HG03432 (cell line): ENCODE measurements around the gene PTPRN2.
"Not testable (repeated sequence)": the region's sequence is repeated elsewhere in the genome, so short reads cannot be mapped to it uniquely, and the experiment has no call there.

Experiments used
- ATAC-seq: cut with Tn5 transposase; IDR thresholded peaks from one replicate; pipeline ENCODE4 v1.9.1; 2021; ENCODE audit warnings: mild to moderate bottlenecking, moderate library complexity; ENCODE audit not compliant: unreplicated experiment

PTPRN2 gene

DNA sequence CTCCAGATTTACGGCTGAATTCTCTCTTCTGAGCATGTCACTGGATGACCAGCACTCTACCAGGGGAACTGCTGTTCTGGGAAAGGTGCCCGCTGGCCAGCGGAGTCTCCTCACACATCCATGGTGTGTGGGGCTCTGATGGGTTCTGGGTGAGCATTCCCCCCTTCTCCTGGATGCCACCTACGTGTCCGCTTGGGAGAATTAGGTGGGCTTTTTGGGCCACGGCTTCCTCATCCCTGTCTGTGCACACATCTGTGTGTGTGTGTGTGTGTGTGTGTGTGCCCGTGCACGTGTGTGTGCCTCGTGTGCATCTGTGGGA lies 1087.8 kb downstream of the PTPRN2 start:
- ATAC-seq: no peak

- no peak for ATAC-seq
Observed at GRCh38 chr7:157499121-157499834, 1088.3 kb downstream of the PTPRN2 start.

DNA sequence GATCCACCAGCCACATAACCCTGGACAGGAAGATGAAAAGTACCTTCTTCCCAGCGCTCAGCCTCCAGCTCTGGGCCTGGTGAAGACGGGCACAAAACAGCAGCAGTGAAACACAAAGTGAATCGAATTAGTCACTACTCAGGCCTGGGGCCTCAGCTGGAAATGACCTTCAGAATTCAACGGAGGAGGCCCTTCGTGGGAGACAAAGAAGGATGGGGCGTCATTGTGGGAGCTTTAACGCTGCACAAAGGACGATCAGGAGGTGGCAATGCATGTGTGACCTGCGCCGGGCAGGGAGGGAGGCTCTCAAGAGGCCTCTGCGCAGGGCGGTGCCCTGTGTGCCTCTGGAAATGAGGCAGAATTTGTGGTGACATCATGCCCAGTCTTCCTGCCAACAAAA lies 1089.0 kb downstream of the PTPRN2 start:
- ATAC-seq: no peak

- ATAC-seq: no peak
Observed at GRCh38 chr7:157497744-157498651, 1089.6 kb downstream of the PTPRN2 start.

DNA sequence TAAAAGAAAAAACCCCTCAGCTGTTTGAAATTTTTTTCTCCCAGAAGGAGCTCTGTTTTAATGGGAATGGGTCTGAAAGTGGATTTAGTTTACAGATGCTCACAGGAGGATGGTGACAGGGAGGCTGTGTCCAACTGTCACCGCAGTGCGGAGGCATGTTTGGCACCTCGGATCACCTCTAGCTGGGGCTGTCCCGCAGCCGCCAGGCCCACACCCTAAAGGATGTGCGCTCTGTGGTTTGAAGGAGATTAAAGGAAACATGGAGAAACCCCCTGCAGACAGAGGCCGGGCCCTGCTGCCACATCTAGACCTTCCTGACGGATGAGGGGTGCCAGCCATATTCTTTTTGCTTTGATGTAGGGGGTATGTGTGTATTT lies 1090.3 kb downstream of the PTPRN2 start:
- ATAC-seq: no peak

- no peak for ATAC-seq
Observed at GRCh38 chr7:157496416-157497275, 1091.0 kb downstream of the PTPRN2 start.

GRCh38 chr7:157495594-157495993 lies 1092.0 kb downstream of the PTPRN2 start:
- peak; percentile 71 for ATAC-seq

- ATAC-seq: peak; percentile 30
Observed at GRCh38 chr7:157495177-157495553, 1092.5 kb downstream of the PTPRN2 start.

DNA sequence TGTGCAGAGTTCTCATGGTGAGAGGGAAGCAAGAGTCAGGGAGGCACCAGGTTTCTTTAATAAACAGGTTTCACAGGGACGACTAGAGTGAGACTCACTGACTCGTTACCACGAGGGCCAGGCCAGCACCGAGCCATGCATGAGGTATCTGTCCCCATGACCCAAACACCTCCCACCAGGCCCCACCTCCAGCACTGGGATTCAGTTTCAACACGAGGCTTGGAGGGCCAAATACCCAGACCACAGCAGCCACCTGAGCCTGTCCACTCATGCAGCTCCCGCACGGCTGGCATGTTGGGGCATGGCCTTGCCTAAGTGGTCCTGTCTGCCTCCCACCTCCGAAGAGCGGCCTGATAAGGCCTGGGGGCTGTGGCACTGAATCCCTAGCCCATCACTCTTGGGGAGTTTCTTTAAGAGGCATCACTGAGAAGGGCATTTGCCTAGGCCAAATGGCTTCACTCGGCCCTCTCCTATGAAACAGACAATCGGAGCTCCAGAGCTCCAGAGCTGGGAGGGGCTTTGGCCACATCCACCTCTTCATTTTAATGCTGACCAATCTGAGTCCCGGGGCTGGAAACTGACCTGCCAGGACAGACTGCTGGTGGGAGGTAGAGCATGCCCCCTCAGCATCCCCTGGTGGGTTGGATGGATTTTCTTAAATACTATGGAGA lies 1093.0 kb downstream of the PTPRN2 start:
- ATAC-seq: no peak

- ATAC-seq: no peak
Observed at GRCh38 chr7:157493776-157494175, 1093.8 kb downstream of the PTPRN2 start.

GRCh38 chr7:157493017-157493416 lies 1094.6 kb downstream of the PTPRN2 start:
- no peak for ATAC-seq

DNA sequence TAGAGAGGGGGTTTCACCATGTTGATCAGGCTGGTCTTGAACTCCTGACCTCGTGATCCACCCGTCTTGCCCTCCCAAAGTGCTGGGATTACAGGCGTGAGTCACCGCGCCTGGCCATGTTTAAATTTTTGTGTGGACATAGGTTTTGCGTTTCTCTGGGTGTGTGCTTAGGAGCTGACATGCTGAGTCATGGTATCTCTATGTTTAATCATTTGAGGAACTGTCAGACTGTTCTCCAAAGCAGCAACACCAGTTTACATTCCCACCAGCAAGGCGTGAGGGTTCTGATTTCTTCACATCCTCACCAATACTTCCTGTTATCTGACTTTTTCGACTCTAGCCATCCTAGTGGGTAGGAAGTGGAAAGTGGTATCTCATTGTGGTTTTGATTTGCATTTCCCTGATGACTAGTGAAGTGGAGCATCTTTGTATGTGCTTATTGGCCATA lies 1097.1 kb downstream of the PTPRN2 start:
- peak; percentile 59 for ATAC-seq

DNA sequence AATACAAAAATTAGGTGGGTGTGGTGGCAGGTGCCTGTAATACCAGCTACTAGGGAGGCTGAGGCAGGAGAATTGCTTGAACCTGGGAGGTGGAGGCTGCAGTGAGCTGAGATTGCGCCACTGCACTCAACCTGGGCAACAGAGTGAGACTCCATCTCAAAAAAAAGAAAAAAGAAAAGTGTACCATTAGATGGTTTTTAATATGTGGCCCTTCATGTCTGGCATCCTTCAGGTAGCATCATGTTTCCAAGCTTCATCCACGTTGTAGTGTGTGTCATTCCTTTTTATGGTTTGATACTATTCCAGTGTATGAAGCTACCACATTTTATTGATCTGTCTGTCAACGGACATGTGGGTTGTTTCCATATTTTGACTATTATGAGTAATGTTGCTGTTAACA lies 1097.8 kb downstream of the PTPRN2 start:
- ATAC-seq: not testable (repeated sequence)
